ENCODE measurements around the gene PRKCH.

The PRKCH gene

DNA sequence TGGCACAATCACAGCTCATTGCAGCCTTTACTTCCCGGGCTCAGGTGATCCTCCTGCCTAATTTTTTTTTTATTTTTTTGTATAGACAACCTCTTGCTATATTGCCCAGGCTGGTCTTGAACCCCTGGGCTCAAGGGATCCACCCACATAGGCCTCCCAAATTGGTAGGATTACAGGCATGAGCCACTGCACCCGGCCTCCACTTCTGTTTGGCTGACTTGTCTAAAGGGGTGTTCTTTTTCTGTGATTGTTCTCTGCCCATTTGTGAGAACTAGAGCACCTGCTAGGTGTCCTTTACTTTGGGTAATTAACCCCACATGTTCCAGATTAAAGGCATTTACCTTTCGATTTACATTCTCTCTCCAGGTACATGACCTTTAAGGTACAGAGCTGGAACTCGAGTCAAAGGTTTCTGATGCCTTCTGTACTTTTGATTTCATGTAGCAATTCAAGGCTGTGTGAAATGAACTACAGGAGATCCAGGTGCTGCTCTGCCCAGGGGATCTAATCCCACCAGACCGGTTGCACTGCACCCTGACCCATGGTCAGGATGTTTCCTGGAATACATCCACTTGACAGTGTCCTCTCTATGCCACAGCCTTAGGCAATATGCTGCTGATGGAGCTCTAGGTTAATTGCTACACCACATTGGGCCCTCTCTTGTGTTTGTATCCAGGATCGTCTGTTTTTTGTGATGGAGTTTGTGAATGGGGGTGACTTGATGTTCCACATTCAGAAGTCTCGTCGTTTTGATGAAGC is 163.6 kb downstream of the PRKCH start:
- TF ChIP-seq CTCF (IDR thresholded peaks at IDR 0.05; ENCODE audit: insufficient read depth, low read depth, low read length, missing control alignments): no peak
- H3K4me3 ChIP-seq (ENCODE audit: low read length): no peak overlapping the region
- DNase-seq (ENCODE audit: low read depth): no peak

DNA sequence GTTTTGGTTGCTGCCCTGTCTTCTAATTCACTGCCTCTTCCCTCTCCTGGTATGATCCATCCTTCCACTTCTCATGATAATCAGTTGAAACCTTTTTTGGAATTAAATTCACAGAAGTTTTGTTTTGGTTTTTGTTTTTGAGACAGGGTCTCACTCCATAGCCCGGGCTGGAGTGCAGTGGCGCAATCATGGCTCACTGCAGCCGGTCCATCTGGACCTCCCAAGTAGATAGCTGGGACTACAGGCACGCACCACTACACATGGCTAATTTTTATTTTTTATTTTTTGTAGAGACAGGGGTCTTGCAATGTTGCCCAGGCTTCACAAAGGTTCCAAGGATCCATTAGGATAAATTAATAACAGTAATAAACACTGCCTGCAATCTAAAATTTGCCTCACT is 164.3 kb downstream of the PRKCH start:
- H3K4me3 ChIP-seq (ENCODE audit: low read length): no peak overlapping the region
- no peak for TF ChIP-seq CTCF (IDR thresholded peaks at IDR 0.05; ENCODE audit: insufficient read depth, low read depth, low read length, missing control alignments)
- no peak for DNase-seq (ENCODE audit: low read depth)

GRCh38 chr14:61486930-61487495 is 165.6 kb downstream of the PRKCH start:
- H3K4me3 ChIP-seq (ENCODE audit: low read length): no peak overlapping the region
- no peak for TF ChIP-seq CTCF (IDR thresholded peaks at IDR 0.05; ENCODE audit: insufficient read depth, low read depth, low read length, missing control alignments)
- no peak for DNase-seq (ENCODE audit: low read depth)

DNA sequence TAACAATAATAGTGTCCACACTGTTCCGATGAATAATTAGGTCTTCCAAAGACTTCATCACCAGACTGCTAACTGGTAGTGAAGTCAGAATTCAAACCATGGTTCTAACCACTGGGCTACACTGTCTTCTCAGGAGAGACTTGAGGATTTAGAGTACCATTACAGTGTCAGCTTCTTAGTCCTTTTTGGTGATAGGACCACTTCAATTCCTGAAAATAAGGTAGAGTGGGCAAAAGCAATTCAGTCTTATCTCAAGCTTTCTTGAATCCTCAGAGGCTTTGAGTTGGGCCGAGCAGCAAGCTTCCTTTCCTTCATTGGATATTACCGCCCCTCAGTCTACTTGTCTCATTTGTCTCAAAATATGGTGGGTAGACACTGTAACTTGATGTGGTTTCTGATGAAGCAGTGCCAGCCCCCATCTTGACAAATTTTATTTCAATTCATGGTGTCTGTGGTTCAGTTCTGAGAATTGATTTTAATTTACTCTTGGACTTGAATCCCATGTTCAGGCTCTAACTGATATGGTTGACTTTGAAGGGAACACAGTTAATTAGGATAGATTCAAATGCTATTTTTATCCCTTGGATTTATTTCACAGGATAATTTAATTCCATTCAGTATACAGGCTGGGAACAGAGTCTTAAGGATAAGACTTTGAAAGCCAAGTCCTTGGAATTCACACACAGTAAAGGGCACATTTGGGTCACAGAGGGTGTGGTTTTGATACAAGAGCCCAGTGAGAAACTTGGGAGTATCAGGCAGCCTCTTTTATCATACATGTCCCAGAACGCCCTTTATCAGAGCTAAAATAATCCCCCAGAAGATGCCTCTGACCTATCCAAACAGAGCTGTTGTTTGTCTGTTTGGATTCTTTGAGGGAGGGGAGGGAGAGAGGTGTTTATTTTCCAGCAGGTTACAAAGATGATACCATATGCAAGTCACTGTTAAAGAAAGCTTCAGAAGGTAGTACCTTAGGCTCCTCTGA is 167.3 kb downstream of the PRKCH start:
- no peak for TF ChIP-seq CTCF (IDR thresholded peaks at IDR 0.05; ENCODE audit: insufficient read depth, low read depth, low read length, missing control alignments)
- no peak overlapping the region for H3K4me3 ChIP-seq (ENCODE audit: low read length)

GRCh38 chr14:61489512-61489911 is 168.1 kb downstream of the PRKCH start:
- H3K4me3 ChIP-seq (ENCODE audit: low read length): no peak overlapping the region
- DNase-seq (ENCODE audit: low read depth): no peak
- no peak for TF ChIP-seq CTCF (IDR thresholded peaks at IDR 0.05; ENCODE audit: insufficient read depth, low read depth, low read length, missing control alignments)

More for the DNA sequence above, 167.3 kb downstream of the PRKCH start:
- no peak for DNase-seq (ENCODE audit: low read depth)

DNA sequence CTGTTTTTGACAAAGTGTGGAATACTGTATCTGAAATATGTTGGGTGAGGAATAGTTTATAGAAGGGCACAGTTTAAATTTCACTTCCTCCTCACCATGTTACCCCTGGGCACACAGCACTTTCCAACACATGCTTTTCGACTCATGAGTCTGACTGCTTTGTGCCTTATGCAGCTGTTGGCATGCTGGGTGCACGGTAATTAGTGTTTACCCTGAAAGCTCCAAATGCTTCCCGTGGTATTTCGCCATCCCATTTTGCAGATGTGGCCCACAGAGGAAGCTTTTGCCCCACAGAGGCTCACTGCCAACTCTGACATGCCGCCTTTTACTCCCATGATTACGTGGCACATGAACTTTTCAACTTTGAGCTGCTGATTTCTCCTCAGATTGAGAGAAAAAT is 168.6 kb downstream of the PRKCH start:
- no peak overlapping the region for H3K4me3 ChIP-seq (ENCODE audit: low read length)
- no peak for DNase-seq (ENCODE audit: low read depth)
- TF ChIP-seq CTCF (IDR thresholded peaks at IDR 0.05; ENCODE audit: insufficient read depth, low read depth, low read length, missing control alignments): no peak

Data from epithelial cell of esophagus (primary cell).